C4-2B (cell line): ENCODE data around the gene CD300E.

Source experiments
- ZFX ChIP-seq: fragments of 450-650 bp; IDR thresholded peaks from 2 replicates; pipeline ENCODE4 v1.6.1; 2017
- TF ChIP-seq, protein P1 (sequence below): fragments of 450-650 bp; conservative IDR thresholded peaks from 2 replicates; pipeline ENCODE4 v1.5.1; 2017; ENCODE audit warnings: mild to moderate bottlenecking

- TF ChIP-seq, protein P1, sequence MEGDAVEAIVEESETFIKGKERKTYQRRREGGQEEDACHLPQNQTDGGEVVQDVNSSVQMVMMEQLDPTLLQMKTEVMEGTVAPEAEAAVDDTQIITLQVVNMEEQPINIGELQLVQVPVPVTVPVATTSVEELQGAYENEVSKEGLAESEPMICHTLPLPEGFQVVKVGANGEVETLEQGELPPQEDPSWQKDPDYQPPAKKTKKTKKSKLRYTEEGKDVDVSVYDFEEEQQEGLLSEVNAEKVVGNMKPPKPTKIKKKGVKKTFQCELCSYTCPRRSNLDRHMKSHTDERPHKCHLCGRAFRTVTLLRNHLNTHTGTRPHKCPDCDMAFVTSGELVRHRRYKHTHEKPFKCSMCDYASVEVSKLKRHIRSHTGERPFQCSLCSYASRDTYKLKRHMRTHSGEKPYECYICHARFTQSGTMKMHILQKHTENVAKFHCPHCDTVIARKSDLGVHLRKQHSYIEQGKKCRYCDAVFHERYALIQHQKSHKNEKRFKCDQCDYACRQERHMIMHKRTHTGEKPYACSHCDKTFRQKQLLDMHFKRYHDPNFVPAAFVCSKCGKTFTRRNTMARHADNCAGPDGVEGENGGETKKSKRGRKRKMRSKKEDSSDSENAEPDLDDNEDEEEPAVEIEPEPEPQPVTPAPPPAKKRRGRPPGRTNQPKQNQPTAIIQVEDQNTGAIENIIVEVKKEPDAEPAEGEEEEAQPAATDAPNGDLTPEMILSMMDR, result no peak
- no peak for TF ChIP-seq ZFX
These were observed 19.5 kb upstream of the CD300E start for GRCh38 chr17:74642995-74643394.
